KG1 (cell line): ENCODE results near the gene GAS6.
"Not testable (repeated sequence)": the region's sequence is repeated elsewhere in the genome, so short reads cannot be mapped to it uniquely, and the experiment has no call there.

Source experiments
- DNase-seq: peaks from one replicate; lab custom pipeline; 2025; lab: John Stamatoyannopoulos, UW

GAS6 gene

GRCh38 chr13:113789931-113790330 lies 73.9 kb downstream of the GAS6 start:
- DNase-seq, result not testable (repeated sequence)

- no peak for DNase-seq
Measured at GRCh38 chr13:113789167-113789566, 74.7 kb downstream of the GAS6 start.

GRCh38 chr13:113788413-113789135 lies 75.3 kb downstream of the GAS6 start:
- no peak for DNase-seq

GRCh38 chr13:113787694-113788093 lies 76.2 kb downstream of the GAS6 start:
- DNase-seq, result no peak

GRCh38 chr13:113786262-113786841 lies 77.5 kb downstream of the GAS6 start:
- DNase-seq, result no peak

- DNase-seq, result peak; percentile 8
Measured at GRCh38 chr13:113785051-113786010, 78.5 kb downstream of the GAS6 start.

- DNase-seq, result no peak
Measured at GRCh38 chr13:113784645-113785024, 79.2 kb downstream of the GAS6 start.

- DNase-seq, result no peak
Measured at GRCh38 chr13:113783966-113784644, 79.8 kb downstream of the GAS6 start.

GRCh38 chr13:113783200-113783881 lies 80.5 kb downstream of the GAS6 start:
- DNase-seq, result no peak

- DNase-seq, result no peak
Measured at GRCh38 chr13:113782472-113782871, 81.4 kb downstream of the GAS6 start.

GRCh38 chr13:113781571-113781970 lies 82.3 kb downstream of the GAS6 start:
- DNase-seq, result no peak

GRCh38 chr13:113777311-113778260 lies 86.3 kb downstream of the GAS6 start:
- DNase-seq, result no peak

- no peak for DNase-seq
Measured at GRCh38 chr13:113776231-113777125, 87.4 kb downstream of the GAS6 start.

- DNase-seq, result no peak
Measured at GRCh38 chr13:113775451-113776145, 88.3 kb downstream of the GAS6 start.

GRCh38 chr13:113774177-113775107 lies 89.4 kb downstream of the GAS6 start:
- DNase-seq, result no peak

GRCh38 chr13:113771709-113772331 lies 92.1 kb downstream of the GAS6 start:
- DNase-seq, result no peak

GRCh38 chr13:113770937-113771336 lies 92.9 kb downstream of the GAS6 start:
- no peak for DNase-seq
